D721Med (cell line): ENCODE data around the gene MGAT5B.

Source experiments
- DNase-seq: peaks from one replicate; pipeline ENCODE4 v3.0.0; 2011; ENCODE audit warnings: low spot score; ENCODE audit not compliant: insufficient read length
- FAIRE-seq: peaks from 2 replicates; lab custom pipeline; 2011; peaks lifted over from hg19 to GRCh38; lab: Jason Lieb, UNC
- CTCF ChIP-seq: IDR thresholded peaks from 2 replicates; pipeline ENCODE4 v1.5.1; 2012; ENCODE audit warnings: mild to moderate bottlenecking, control low read depth; ENCODE audit not compliant: insufficient read depth; ENCODE audit errors: missing control alignments

The MGAT5B gene

GRCh38 chr17:76995387-76996105 is 127.3 kb downstream of the MGAT5B start:
- DNase-seq (no peak), FAIRE-seq (no peak)
- TF ChIP-seq CTCF: no peak

GRCh38 chr17:76996741-76997694 is 128.8 kb downstream of the MGAT5B start:
- FAIRE-seq (no peak), DNase-seq (no peak)
- TF ChIP-seq CTCF: no peak

GRCh38 chr17:76997981-76998531 is 129.9 kb downstream of the MGAT5B start:
- DNase-seq (no peak), FAIRE-seq (no peak)
- TF ChIP-seq CTCF: no peak

- no peak for DNase-seq
- no peak for FAIRE-seq
- TF ChIP-seq CTCF: no peak
These were observed 130.6 kb downstream of the MGAT5B start for GRCh38 chr17:76998839-76999238.
